ENCODE measurements around the gene RPS6KA2.

RPS6KA2 gene

DNA sequence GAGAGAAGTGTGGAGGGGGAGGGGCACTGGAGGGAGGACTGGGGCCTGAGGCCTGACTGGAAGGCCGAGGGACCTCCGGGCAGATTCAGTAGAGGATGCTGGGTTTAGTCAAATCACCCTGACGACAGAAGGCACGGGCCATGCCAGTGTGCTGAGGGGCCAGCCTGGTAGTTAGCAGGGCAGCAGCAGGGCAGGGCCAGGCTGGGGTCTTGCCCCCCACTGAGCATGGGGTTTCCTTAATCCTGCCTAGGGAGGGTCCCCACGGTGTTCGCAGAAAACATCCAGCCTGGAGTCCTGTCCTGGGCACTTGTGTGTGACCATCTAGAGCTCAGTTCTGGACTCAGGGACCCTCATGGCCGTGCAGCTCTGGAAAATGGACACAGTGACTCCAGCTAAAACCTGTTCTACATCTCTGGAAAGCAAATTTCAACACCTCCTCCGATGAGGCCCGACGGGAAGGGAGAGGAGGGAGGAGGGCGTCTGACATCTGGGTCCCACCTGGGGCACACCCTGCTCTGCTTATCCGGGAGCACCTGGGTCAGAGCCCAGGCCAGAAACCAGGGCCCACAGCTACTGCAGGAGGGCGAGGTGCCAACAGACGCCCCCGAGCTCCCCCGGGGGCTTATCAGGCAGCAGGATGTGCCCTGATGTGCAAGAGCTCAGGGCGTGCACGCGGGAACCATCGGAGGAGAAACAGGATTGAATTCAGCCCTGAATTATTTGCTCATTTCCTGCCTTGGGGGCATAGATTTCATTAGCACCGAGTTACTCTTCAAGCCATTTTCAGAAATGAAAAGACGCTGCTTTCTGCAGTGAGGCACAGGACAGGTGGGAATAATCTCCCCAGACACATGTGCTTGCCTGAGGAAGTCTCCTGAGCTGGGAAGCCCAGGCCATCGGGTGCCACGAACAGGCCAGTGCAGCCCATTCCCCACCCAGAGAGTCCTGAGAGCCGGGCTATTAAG, 166.3 kb downstream of the RPS6KA2 start:
- Mint-ChIP-seq H3K27ac (no peak overlapping the region), H3K4me1 (no peaks in the 10 kb centered on the region), H3K36me3 (peaks cover 11% of the 10 kb centered on the region), H3K9me3 (no peaks in the 10 kb centered on the region), H3K27me3 (no peaks in the 10 kb centered on the region), H3K4me3 (no peak overlapping the region)

DNA sequence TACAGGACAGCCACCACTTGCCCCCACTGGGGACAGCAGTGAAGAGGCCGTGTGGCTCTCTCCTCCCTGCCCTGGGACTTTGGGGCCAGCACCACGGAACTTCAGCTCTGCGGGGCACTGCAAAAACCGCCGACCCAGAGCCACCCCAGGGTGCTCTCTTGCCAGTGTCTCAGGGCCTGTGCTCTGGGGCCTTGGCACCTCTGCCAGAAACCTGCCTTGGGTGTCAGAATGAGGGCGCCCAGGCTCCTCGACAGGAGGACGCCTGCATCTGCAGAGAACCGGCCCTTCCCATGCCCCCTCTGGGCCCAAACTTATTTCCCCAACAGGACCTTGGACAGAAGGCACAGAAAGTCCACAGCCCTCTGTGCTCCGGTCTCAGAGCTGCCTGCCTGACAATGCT, 167.1 kb downstream of the RPS6KA2 start:
- H3K27me3 Mint-ChIP-seq: no peaks in the 10 kb centered on the region
- no peak overlapping the region for H3K27ac Mint-ChIP-seq
- no peaks in the 10 kb centered on the region for H3K4me1 Mint-ChIP-seq
- no peak overlapping the region for H3K4me3 Mint-ChIP-seq
- no peaks in the 10 kb centered on the region for H3K9me3 Mint-ChIP-seq
- peaks cover 11% of the 10 kb centered on the region for H3K36me3 Mint-ChIP-seq

DNA sequence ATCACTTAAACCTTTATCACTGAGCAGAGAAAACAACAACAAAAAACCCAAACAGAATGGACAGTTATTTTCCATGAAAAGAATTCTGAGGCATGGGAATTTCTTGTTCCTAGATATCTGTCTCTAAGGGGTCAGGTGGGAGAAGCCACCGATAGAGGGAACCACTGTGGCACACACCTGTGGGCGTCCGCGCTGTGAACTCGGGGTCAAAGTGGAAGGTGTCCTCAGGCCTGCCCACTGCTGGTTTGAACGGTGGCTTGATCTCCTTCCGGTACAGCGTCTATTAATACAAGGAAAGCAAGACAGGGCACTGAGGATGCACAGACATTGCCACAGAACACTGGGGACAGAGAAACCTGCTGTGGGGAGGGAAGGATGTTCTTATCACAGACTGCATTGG, 167.8 kb downstream of the RPS6KA2 start:
- Mint-ChIP-seq H3K4me1 (no peaks in the 10 kb centered on the region), H3K9me3 (no peaks in the 10 kb centered on the region), H3K27ac (no peak overlapping the region), H3K4me3 (no peak overlapping the region), H3K36me3 (peaks cover 11% of the 10 kb centered on the region), H3K27me3 (no peaks in the 10 kb centered on the region)

DNA sequence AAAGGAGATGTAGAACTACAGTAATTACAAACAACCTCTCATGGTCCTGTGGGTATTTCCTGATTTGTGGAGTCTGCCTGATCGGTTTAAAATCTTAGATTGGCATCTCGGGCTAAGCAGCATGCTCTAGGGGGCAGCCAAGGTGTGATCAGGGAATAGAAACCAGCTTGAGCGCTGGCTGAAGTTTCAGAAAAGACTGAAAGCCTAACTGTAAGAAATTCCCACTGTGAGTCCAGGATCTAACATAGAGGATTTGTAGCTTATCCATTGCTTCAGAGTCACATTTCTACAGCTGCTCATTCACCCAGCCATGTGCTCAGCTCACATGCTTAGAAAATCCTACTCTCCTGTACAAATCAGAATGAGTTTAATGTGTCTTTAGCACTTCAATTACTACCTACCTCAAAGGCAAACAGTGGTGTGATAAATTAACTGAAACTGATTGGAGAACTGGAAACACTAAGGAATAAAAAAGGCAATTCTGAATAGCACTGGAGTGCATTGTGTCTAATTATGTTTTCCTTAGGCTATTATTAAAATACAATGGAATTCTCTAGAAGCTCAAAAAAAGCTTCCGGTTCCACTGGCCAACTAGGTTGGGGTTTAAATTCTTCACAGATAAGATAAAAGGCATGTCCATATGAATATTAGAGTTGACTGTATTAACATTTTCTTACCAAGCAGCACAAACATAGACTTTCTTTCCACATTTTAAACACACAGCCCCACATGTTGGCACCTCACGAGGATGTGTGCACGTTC, 170.5 kb downstream of the RPS6KA2 start:
- Mint-ChIP-seq H3K9me3 (no peaks in the 10 kb centered on the region), H3K27me3 (no peaks in the 10 kb centered on the region), H3K4me1 (no peaks in the 10 kb centered on the region), H3K27ac (peak overlapping the region; percentile 15), H3K36me3 (peaks cover 11% of the 10 kb centered on the region), H3K4me3 (no peak overlapping the region)

DNA sequence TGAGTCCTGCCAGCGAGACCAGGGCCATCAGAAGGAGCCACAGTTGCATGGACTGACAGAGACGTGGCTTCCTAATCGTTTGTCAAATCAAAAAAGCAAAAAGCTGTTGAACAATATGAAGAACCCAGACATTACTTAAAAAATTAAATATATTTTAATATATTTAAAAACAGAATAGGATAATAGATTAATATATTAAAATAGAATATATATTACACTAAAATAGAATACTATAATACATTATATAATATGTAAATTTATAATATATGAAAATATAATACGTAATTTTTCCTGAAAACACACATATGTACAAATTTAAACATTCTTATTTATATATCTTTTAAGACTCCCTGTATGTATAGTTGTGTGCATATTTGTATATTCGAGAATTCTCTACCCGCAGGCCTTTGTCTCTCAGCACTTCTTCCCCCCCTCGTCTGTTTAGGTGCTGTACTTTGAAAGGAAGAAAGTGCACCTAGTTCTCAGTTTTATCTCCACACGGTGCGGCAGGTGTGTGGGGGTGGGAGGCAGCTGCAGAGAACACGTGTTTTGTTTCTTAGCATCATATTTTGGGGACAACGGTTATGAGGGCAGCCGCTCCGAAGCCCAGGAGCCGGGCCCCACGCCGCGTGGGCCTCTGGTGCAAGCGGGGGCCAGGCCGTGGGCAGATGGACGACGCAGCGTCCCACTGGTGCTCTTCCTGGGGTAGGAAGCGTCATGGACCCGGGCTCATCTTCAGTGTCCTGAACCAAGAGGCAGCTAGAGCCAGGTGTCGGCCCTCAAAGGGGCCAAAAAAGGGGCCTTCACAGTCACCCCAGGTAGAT, 172.1 kb downstream of the RPS6KA2 start:
- H3K36me3 Mint-ChIP-seq: peaks cover 11% of the 10 kb centered on the region
- no peak overlapping the region for H3K4me3 Mint-ChIP-seq

DNA sequence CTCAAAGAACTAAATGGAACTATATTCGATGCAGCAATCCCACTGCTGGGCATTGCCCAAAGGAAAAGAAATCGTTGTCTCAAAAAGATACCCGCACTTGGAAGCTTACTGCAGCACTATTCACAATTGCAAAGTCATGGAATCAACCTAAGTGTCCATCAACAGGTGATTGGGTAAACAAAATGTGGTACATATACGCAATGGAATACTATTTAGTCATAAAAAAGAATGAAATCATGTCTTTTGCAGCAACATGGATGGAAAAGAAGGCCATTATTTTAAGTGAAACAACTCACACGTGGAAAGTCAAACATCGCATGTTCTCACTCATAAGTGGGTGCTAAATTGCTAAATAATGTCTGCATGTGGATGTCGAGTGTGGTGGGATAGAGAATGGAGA, 173.4 kb downstream of the RPS6KA2 start:
- H3K4me1 Mint-ChIP-seq: no peaks in the 10 kb centered on the region
- no peaks in the 10 kb centered on the region for H3K9me3 Mint-ChIP-seq
- no peaks in the 10 kb centered on the region for H3K27me3 Mint-ChIP-seq
- peaks cover 8% of the 10 kb centered on the region for H3K36me3 Mint-ChIP-seq
- no peak overlapping the region for H3K27ac Mint-ChIP-seq
- no peak overlapping the region for H3K4me3 Mint-ChIP-seq

More for the DNA sequence above, 172.1 kb downstream of the RPS6KA2 start:
- Mint-ChIP-seq H3K9me3 (no peaks in the 10 kb centered on the region), H3K27me3 (no peaks in the 10 kb centered on the region), H3K27ac (no peak overlapping the region), H3K4me1 (no peaks in the 10 kb centered on the region)

DNA sequence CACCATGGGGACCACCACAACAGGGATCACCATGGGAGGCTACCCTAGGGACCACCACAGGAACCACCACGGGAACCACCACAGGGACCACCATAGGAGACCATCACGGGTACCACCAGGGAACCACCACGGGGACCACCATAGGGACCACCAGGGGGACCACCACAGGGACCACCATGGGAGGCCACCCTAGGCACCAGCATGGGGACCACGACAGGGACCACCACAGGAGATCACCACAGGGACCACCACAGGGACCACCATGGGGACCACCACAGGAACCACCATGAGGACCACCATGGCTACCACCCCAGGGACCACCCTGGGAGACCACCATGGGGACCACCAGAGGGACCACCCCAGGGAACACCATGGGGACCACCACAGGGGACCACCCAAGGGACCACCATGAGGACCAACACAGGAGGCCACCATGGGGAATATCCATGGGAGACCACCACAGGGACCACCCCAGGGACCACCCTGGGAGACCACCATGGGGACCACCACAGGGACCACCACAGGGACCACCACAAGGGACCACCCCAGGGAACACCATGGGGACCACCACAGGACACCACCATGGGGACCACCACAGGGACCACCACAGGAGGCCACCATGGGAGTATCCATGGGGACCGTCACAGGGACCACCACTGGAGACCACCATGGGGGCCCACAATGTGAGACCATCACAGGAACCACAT, 176.7 kb downstream of the RPS6KA2 start:
- no peak overlapping the region for H3K4me3 Mint-ChIP-seq
- H3K27ac Mint-ChIP-seq: no peak overlapping the region
- H3K36me3 Mint-ChIP-seq: peaks cover 10% of the 10 kb centered on the region
- no peaks in the 10 kb centered on the region for H3K9me3 Mint-ChIP-seq
- no peaks in the 10 kb centered on the region for H3K4me1 Mint-ChIP-seq
- no peaks in the 10 kb centered on the region for H3K27me3 Mint-ChIP-seq

DNA sequence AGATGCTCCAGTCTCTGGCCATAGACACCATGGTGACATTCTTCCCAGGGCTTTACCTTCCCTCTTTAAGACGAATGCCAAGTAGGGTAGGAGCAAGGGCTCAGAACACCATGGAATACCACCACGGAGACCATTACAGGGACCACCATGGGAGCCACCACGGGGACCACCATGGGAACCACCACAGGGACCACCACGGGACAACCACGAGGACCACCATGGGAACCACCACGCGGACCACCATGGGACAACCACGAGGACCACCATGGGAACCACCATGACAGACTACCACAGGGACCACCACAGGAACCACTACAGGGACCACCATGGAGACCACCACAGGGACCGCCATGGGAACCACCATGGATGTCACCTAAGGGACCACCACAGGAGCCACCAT, 177.4 kb downstream of the RPS6KA2 start:
- H3K4me3 Mint-ChIP-seq: no peak overlapping the region
- H3K27ac Mint-ChIP-seq: no peak overlapping the region
- H3K27me3 Mint-ChIP-seq: no peaks in the 10 kb centered on the region
- no peaks in the 10 kb centered on the region for H3K4me1 Mint-ChIP-seq
- H3K9me3 Mint-ChIP-seq: no peaks in the 10 kb centered on the region
- peaks cover 10% of the 10 kb centered on the region for H3K36me3 Mint-ChIP-seq

DNA sequence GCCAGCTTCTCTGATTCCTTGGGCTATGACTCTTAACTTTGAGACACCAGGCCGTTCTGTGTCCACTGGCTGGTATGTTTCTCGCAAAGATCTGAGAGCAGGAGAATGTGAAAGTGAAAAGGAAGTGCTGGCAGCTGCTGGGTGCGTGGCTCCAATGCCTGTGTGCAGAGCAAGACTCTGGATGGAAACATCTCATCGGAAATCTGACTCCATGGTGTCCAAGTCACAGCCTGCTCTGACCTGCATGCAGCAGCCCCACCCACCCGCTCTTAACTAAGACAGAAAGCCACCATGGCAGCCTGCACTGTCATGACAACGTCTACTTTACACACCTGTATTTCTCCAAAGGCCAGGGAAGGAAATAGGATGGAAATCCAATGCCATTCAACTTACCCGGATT, 178.0 kb downstream of the RPS6KA2 start:
- no peak overlapping the region for H3K27ac Mint-ChIP-seq
- H3K27me3 Mint-ChIP-seq: no peaks in the 10 kb centered on the region
- peaks cover 12% of the 10 kb centered on the region for H3K36me3 Mint-ChIP-seq
- no peak overlapping the region for H3K4me3 Mint-ChIP-seq
- H3K9me3 Mint-ChIP-seq: no peaks in the 10 kb centered on the region
- no peaks in the 10 kb centered on the region for H3K4me1 Mint-ChIP-seq

DNA sequence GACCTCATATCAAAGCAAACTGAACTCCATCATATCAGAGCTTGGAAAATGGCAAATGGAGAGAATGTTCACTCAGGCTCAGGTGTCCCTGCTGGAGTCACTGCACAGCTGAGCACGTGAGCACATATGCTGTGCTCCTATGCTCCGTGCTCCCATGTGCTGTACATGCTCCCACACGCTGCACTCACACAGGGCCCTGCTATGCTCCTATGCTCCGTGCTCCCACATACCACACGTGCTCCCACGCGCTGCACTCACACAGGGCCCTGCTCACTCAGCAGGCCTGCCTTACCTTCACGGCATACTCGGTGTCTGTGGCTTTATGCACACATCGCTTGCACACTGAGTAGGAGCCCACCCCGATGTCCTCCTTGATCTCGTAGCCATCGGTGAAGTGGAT, 178.6 kb downstream of the RPS6KA2 start:
- no peaks in the 10 kb centered on the region for H3K4me1 Mint-ChIP-seq
- peaks cover 12% of the 10 kb centered on the region for H3K36me3 Mint-ChIP-seq
- H3K27ac Mint-ChIP-seq: no peak overlapping the region
- H3K4me3 Mint-ChIP-seq: no peak overlapping the region
- no peaks in the 10 kb centered on the region for H3K9me3 Mint-ChIP-seq
- H3K27me3 Mint-ChIP-seq: no peaks in the 10 kb centered on the region

DNA sequence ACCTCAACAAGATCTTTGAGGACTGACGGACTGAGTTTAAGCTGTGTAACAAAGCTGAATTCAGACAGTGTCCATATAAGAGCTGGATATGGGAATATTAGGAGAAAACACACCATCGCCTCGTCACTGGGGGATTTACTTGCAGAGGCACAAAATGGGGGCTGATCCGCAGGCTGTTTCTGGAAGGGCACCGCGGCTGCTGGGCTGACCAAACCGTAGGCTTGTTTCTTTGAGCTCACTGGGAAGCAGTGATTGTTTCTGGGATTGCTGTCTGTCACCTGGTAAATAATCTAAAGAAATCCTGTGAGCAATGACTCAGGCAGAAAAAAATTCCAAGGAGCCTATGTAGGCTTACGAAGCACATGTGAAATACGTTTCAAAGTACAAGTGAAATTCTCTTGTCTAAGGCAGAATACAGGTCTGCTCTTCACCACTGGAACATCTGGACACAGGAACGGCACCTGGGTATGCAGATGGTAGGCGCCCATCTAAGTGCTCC, 180.4 kb downstream of the RPS6KA2 start:
- H3K27me3 Mint-ChIP-seq: no peaks in the 10 kb centered on the region

DNA sequence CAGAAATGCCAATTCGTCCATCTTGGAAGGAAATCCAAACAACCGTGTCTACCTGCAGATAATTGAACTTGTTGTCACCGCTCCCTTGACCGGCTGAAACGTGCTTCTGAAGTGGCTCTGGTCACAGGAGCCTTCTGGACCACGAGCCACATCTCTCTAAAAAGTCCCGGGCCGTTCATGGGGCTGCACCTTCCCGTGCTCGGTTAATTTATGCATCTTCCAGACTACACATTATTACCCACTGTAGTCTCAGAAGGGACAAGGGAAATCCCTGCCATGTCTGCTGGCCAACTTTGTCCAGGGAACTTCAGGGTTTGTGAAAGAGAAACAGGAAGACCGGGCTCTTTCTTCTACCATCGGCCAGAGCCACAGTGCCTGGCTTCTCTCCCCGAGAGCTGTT, 180.9 kb downstream of the RPS6KA2 start:
- no peaks in the 10 kb centered on the region for H3K9me3 Mint-ChIP-seq

More for the DNA sequence above, 180.4 kb downstream of the RPS6KA2 start:
- Mint-ChIP-seq H3K4me1 (no peaks in the 10 kb centered on the region), H3K4me3 (no peak overlapping the region), H3K27ac (no peak overlapping the region), H3K9me3 (no peaks in the 10 kb centered on the region), H3K36me3 (peaks cover 12% of the 10 kb centered on the region)

DNA sequence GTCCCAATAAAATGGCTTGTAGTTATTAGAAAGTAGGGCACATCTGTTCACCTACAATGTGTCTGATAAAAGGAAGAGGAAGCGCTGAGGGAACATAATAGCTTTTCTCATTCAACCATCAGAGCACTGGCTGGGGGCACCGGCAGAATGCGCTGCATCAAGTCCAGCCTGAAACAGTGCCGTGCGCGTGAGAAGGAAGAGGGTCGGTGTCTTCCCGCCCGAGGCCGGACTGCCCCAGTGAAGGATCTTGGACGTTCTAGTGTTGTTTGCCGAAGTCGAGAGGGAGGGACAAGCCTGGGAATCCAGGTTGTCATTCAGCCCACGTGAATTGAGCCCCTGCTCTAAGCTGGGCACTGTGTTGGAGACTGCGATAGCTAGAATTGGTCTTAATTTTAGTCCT, 182.6 kb downstream of the RPS6KA2 start:
- no peaks in the 10 kb centered on the region for H3K9me3 Mint-ChIP-seq
- no peak overlapping the region for H3K4me3 Mint-ChIP-seq
- H3K27me3 Mint-ChIP-seq: no peaks in the 10 kb centered on the region
- peaks cover 12% of the 10 kb centered on the region for H3K36me3 Mint-ChIP-seq
- no peak overlapping the region for H3K27ac Mint-ChIP-seq
- H3K4me1 Mint-ChIP-seq: peaks cover 12% of the 10 kb centered on the region

More for the DNA sequence above, 180.9 kb downstream of the RPS6KA2 start:
- Mint-ChIP-seq H3K4me1 (peaks cover 2% of the 10 kb centered on the region), H3K36me3 (peaks cover 12% of the 10 kb centered on the region), H3K27me3 (no peaks in the 10 kb centered on the region), H3K4me3 (no peak overlapping the region), H3K27ac (no peak overlapping the region)

DNA sequence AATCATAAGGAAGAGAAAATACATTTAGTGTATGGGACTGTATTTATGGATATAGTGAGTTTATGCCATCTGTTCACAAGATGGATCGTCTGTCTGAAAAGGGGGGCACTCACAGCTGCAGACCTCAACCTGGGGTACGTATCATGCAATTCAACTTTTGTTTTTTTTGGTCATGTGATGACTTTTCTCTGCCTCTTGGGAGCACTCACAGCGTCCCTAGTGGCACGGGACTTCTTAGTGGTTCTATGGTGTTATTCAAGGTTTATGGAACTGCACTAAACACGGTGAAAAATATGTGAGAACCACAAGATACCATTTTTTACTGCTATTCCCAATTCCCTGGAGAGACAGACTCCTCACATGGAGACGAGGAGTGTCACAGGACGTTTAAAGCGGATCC, 183.9 kb downstream of the RPS6KA2 start:
- Mint-ChIP-seq H3K9me3 (no peaks in the 10 kb centered on the region), H3K27me3 (no peaks in the 10 kb centered on the region), H3K4me1 (peaks cover 14% of the 10 kb centered on the region), H3K27ac (no peak overlapping the region), H3K4me3 (no peak overlapping the region), H3K36me3 (peaks cover 10% of the 10 kb centered on the region)
